Measurements from ENCODE around the gene PDIA4.

- TF ChIP-seq CTCF (IDR thresholded peaks at IDR 0.05) (no peak), POLR2A (IDR thresholded peaks at IDR 0.05) (no peak)
Measured at GRCh38 chr7:148978091-148978490, 50.2 kb downstream of the PDIA4 start.

All from uterus (tissue), 2 donors.